IMR-90 (cell line): ENCODE data around the gene ITPKB. TPM values are rescaled to one million over a fixed set of nuclear protein-coding genes. Genes with fewer than 3 reads are reported as not detected.

Source experiments
- ATAC-seq: fragments of 200-7000 bp; cut with Tn5 transposase; 2 replicates; pipeline ENCODE4 v1.9.1; 2020; ENCODE audit warnings: low read depth, mild to moderate bottlenecking, moderate library complexity
- BruUV-seq: library from RNA; stranded (reverse); fragments of 400-500 nt; replicated peaks from 2 replicates; lab custom pipeline; 2021; lab: Mats Ljungman, UMichigan
- CTCF ChIA-PET: fragments of 300-600 bp; formaldehyde crosslinking; extraction: SDS; loops from one replicate; lab custom pipeline; 2021; ENCODE audit warnings: antibody characterized with exemption; lab: Yijun Ruan, JAX
- POLR2A ChIA-PET: fragments of 300-600 bp; sonication (Branson Sonifier 250); formaldehyde crosslinking; loops from one replicate; lab custom pipeline; 2022; ENCODE audit warnings: antibody characterized with exemption; ENCODE audit not compliant: unreplicated experiment; lab: Charles Lee
- DNase-seq: peaks from one replicate; pipeline ENCODE4 v3.0.0; 2013
- H2AFZ ChIP-seq: replicated peaks from 2 replicates; pipeline ENCODE3; 2013; ENCODE audit warnings: low read length, mild to moderate bottlenecking; ENCODE audit not compliant: poor library complexity
- H2AK5ac ChIP-seq: 2 replicates; pipeline ENCODE4 v1.6.1; 2013; ENCODE audit warnings: low read depth, low read length, inconsistent platforms
- H2AK9ac ChIP-seq: replicated peaks from 2 replicates; pipeline ENCODE3; 2013; ENCODE audit warnings: mild to moderate bottlenecking, low read depth, low read length, moderate library complexity; ENCODE audit not compliant: poor library complexity
- H2BK120ac ChIP-seq: 2 replicates; pipeline ENCODE4 v1.6.1; 2013; ENCODE audit warnings: low read depth, low read length, inconsistent platforms
- H2BK15ac ChIP-seq: 3 replicates; pipeline ENCODE4 v1.6.1; 2013; ENCODE audit warnings: low read depth, low read length, inconsistent platforms
- H2BK20ac ChIP-seq: 2 replicates; pipeline ENCODE4 v1.6.1; 2013; ENCODE audit warnings: low read depth, mild to moderate bottlenecking, inconsistent platforms, low read length, moderate library complexity
- H2BK5ac ChIP-seq: 2 replicates; pipeline ENCODE4 v1.6.1; 2013; ENCODE audit warnings: mild to moderate bottlenecking, low read depth, low read length, inconsistent platforms; ENCODE audit not compliant: poor library complexity, severe bottlenecking
- H3K14ac ChIP-seq: replicated peaks from 2 replicates; pipeline ENCODE4 v1.6.1; 2013; ENCODE audit warnings: low read depth, low read length, inconsistent platforms
- H3K18ac ChIP-seq: 2 replicates; pipeline ENCODE4 v1.6.1; 2013; ENCODE audit warnings: low read depth, low read length, control low read depth
- H3K23ac ChIP-seq: 2 replicates; pipeline ENCODE4 v1.6.1; 2013; ENCODE audit warnings: low read depth, low read length, inconsistent platforms
- H3K27ac ChIP-seq: 2 replicates; pipeline ENCODE4 v1.5.1; 2013; ENCODE audit warnings: mild to moderate bottlenecking, control low read depth, low read length; ENCODE audit not compliant: insufficient read depth
- H3K27me3 ChIP-seq: 2 replicates; pipeline ENCODE4 v1.6.1; 2013; ENCODE audit warnings: low read length; ENCODE audit not compliant: control insufficient read depth, insufficient read depth
- H3K36me3 ChIP-seq: 2 replicates; pipeline ENCODE4 v1.6.1; 2013; ENCODE audit warnings: low read length, mixed read lengths; ENCODE audit not compliant: control insufficient read depth, insufficient read depth
- H3K4ac ChIP-seq: 2 replicates; pipeline ENCODE4 v1.6.1; 2013; ENCODE audit warnings: low read depth, low read length, inconsistent platforms
- H3K4me1 ChIP-seq: 2 replicates; pipeline ENCODE4 v1.6.1; 2013; ENCODE audit warnings: low read length, mixed read lengths; ENCODE audit not compliant: control insufficient read depth, insufficient read depth
- H3K4me2 ChIP-seq: 2 replicates; pipeline ENCODE4 v1.6.1; 2013; ENCODE audit warnings: low read depth, mild to moderate bottlenecking, control low read depth, low read length, moderate library complexity
- H3K4me3 ChIP-seq: 2 replicates; pipeline ENCODE4 v1.5.1; 2013; ENCODE audit warnings: low read depth, mild to moderate bottlenecking, control low read depth, low read length, moderate library complexity; ENCODE audit not compliant: insufficient read depth
- H3K56ac ChIP-seq: 2 replicates; pipeline ENCODE4 v1.6.1; 2013; ENCODE audit warnings: low read length, inconsistent platforms; ENCODE audit not compliant: insufficient read depth; ENCODE audit errors: extremely low read depth
- H3K79me1 ChIP-seq, 2 experiments: 2 replicates each; pipeline ENCODE4 v1.6.1; 2013; ENCODE audit warnings: low read length in 2 of 2, inconsistent platforms in 1 of 2, low read depth in 1 of 2
- H3K9ac ChIP-seq: 2 replicates; pipeline ENCODE4 v1.6.1; 2013; ENCODE audit warnings: low read depth, low read length, control low read depth
- H3K9me1 ChIP-seq: 2 replicates; pipeline ENCODE4 v1.6.1; 2013; ENCODE audit warnings: low read length, inconsistent platforms; ENCODE audit not compliant: insufficient read depth
- H3K9me3 ChIP-seq: 2 replicates; pipeline ENCODE4 v1.6.1; 2013; ENCODE audit warnings: low read length; ENCODE audit not compliant: control insufficient read depth, insufficient read depth
- H4K20me1 ChIP-seq: 2 replicates; pipeline ENCODE4 v1.6.1; 2013; ENCODE audit warnings: low read length, inconsistent platforms; ENCODE audit not compliant: insufficient read depth
- H4K5ac ChIP-seq: 2 replicates; pipeline ENCODE4 v1.6.1; 2013; ENCODE audit warnings: mild to moderate bottlenecking, low read depth, low read length, control low read depth
- H4K8ac ChIP-seq, 2 experiments: 2 replicates each; pipeline ENCODE4 v1.6.1; 2013; ENCODE audit warnings: low read depth in 2 of 2, low read length in 2 of 2, control low read depth in 1 of 2, inconsistent platforms in 1 of 2
- H4K91ac ChIP-seq: 2 replicates; pipeline ENCODE4 v1.6.1; 2013; ENCODE audit warnings: low read depth, low read length, inconsistent platforms; ENCODE audit not compliant: insufficient read depth
- CHD1 ChIP-seq: IDR thresholded peaks from 2 replicates; pipeline ENCODE4 v1.6.1; 2012; ENCODE audit warnings: low read depth, low read length, improper control_type of control experiment
- MAFK ChIP-seq: IDR thresholded peaks from 2 replicates; pipeline ENCODE4 v1.6.1; 2012; ENCODE audit warnings: low read depth, low read length, improper control_type of control experiment
- NFE2L2 ChIP-seq: fragments of 150-350 bp; IDR thresholded peaks from 2 replicates; pipeline ENCODE4 v1.6.1; 2016; ENCODE audit warnings: low read depth, mild to moderate bottlenecking, low read length
- WGBS, 2 experiments: methylation state at CpG; one replicate each; pipeline versions ENCODE4 v1.1.5 to v1.1.7; 2013; ENCODE audit warnings: missing lambda C conversion rate in 2 of 2; ENCODE audit not compliant: insufficient read length in 1 of 2; ENCODE audit errors: extremely low coverage in 2 of 2; 5-methylcytosine and 5-hydroxymethylcytosine counted together
- dilution Hi-C: fragments of 300-500 bp; cut with HindIII; formaldehyde crosslinking; loops from one replicate; pipeline ENCODE4 v1.14.3; 2018; ENCODE audit warnings: low sequenced_read_pairs; ENCODE audit not compliant: unreplicated experiment
- in situ Hi-C: fragments of 300-500 bp; cut with MboI; formaldehyde crosslinking; loops from 3 replicates; pipeline ENCODE4 v1.14.3; 2019; ENCODE audit warnings: low sequenced_read_pairs, inconsistent platforms, mixed read lengths
- intact Hi-C: fragments of 100-400 bp; cut with micrococcal nuclease; formaldehyde crosslinking; loops from 2 replicates; pipeline ENCODE4 v1.10.0; 2022
- polyA plus RNA-seq, 3 experiments: library from polyadenylated mRNA; depleted of rRNA; stranded (reverse); fragments of >200 nt; gene quantifications; 2 replicates each; pipeline ENCODE4 v1.2.3, GENCODE V29; 2012; ENCODE audit warnings: low replicate concordance in 1 of 3
- total RNA-seq: library from RNA; depleted of rRNA; stranded (reverse); fragments of >200 nt; gene quantifications from 2 replicates; pipeline ENCODE4 v1.2.3, GENCODE V29; 2012
- TF ChIP-seq, protein P1 (sequence below): conservative IDR thresholded peaks from 2 replicates; pipeline ENCODE4 v1.5.1; 2012; ENCODE audit warnings: mild to moderate bottlenecking, low read depth, low read length, improper control_type of control experiment

Gene ITPKB
- total and polyA plus RNA-seq, 2 of the 4 experiments (the other 2 are of a cell fraction): 0.72 to 1.4 TPM

DNA sequence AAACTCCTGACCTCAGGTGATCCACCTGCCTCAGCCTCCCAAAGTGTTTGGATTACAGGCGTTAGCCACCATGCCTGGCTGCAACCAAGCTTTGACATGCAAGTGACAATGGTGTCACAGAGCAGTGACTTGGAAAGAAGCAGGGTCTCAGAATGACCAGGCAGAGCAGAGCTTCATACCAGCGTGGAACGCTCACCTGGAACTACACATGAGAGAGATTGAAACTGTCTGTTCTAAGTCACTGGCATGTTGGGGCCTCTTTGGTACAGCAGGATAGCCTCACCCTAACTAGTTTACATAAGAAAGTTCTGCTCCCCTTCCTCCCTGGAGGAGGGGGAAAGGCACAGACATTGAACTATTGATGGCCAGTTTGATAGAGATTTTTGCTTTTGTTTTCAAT lies 47.5 kb upstream of the ITPKB start:
- no peak overlapping the region for H3K4me3 ChIP-seq
- no peak overlapping the region for H4K5ac ChIP-seq
- no peak overlapping the region for H3K14ac ChIP-seq
- ChIA-PET CTCF (no interaction called here), POLR2A (no interaction called here)
- no peak overlapping the region for H4K8ac ChIP-seq
- no peak overlapping the region for H2BK20ac ChIP-seq
- no peak overlapping the region for H2AK5ac ChIP-seq
- no peak overlapping the region for H3K4me2 ChIP-seq
- H3K27me3 ChIP-seq: peaks cover 15% of the 10 kb centered on the region
- DNase-seq (no peak), ATAC-seq (no peak)
- WGBS, 2 experiments: 80% methylated on average over 1 of the region's 3 CpGs; no CpG with 5 or more reads in 1 of the 2 experiments
- H3K36me3 ChIP-seq: no peaks in the 10 kb centered on the region
- H3K56ac ChIP-seq: no peak overlapping the region
- no peak overlapping the region for H3K23ac ChIP-seq
- H2AFZ ChIP-seq: no peak overlapping the region
- no peak overlapping the region for H3K4ac ChIP-seq
- no peak overlapping the region for H3K9ac ChIP-seq
- no peak overlapping the region for H2BK120ac ChIP-seq
- no peak for TF ChIP-seq MAFK
- TF ChIP-seq CHD1: no peak
- TF ChIP-seq NFE2L2: no peak
- TF ChIP-seq, protein P1, sequence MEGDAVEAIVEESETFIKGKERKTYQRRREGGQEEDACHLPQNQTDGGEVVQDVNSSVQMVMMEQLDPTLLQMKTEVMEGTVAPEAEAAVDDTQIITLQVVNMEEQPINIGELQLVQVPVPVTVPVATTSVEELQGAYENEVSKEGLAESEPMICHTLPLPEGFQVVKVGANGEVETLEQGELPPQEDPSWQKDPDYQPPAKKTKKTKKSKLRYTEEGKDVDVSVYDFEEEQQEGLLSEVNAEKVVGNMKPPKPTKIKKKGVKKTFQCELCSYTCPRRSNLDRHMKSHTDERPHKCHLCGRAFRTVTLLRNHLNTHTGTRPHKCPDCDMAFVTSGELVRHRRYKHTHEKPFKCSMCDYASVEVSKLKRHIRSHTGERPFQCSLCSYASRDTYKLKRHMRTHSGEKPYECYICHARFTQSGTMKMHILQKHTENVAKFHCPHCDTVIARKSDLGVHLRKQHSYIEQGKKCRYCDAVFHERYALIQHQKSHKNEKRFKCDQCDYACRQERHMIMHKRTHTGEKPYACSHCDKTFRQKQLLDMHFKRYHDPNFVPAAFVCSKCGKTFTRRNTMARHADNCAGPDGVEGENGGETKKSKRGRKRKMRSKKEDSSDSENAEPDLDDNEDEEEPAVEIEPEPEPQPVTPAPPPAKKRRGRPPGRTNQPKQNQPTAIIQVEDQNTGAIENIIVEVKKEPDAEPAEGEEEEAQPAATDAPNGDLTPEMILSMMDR: no peak
- H4K91ac ChIP-seq: no peak overlapping the region
- H3K4me1 ChIP-seq: no peaks in the 10 kb centered on the region
- intact Hi-C loops (no loop called here), dilution Hi-C loops (no loop called here), in situ Hi-C loops (no loop called here)
- H4K20me1 ChIP-seq: no peaks in the 10 kb centered on the region
- H2BK5ac ChIP-seq: no peak overlapping the region
- no TSS peak for BruUV-seq
- H3K18ac ChIP-seq: no peak overlapping the region
- H3K79me1 ChIP-seq: no peaks in the 10 kb centered on the region
- no peaks in the 10 kb centered on the region for H3K9me3 ChIP-seq
- no peak overlapping the region for H2BK15ac ChIP-seq
- no peak overlapping the region for H3K27ac ChIP-seq
- H3K9me1 ChIP-seq: no peaks in the 10 kb centered on the region
- H2AK9ac ChIP-seq: no peak overlapping the region
